Measurements from ENCODE around the gene CAMK2D. TPM values are rescaled to one million over a fixed set of nuclear protein-coding genes. Genes with fewer than 3 reads are reported as not detected.
"Not testable (repeated sequence)": the region's sequence is repeated elsewhere in the genome, so short reads cannot be mapped to it uniquely, and the experiment has no call there.

Gene CAMK2D
- total and polyA plus RNA-seq, 4 experiments from 2014 or later: 15.5 to 36.4 (median 24.0) TPM

- CTCF ChIA-PET (ENCODE audit: partially characterized antibody): interaction anchor here (0.6 to 1.2 kb wide), 2 partner anchors 217 to 324 kb away, joined by 3 read pairs; no protein-coding TSS in a partner anchor
- peak overlapping the region in 2 of 7 donors; percentile 31 to 77 for H3K27ac Mint-ChIP-seq
- Histone ChIP-seq H3K36me3 (ENCODE audit: insufficient read depth, low read length) (no peaks in the 10 kb centered on the region), H3K27ac (ENCODE audit: low read depth, low read length) (no peak overlapping the region), H3K4me1 (ENCODE audit: insufficient read depth, low read length) (peaks cover 8% of the 10 kb centered on the region), H3K9me3 (ENCODE audit: control insufficient read depth in 1 of 2, low read length in 2 of 2) (no peaks in the 10 kb centered on the region), H3K27me3 (ENCODE audit: insufficient read depth, low read length) (no peaks in the 10 kb centered on the region), H3K4me3 (ENCODE audit: low read length in 2 of 2) (no peak overlapping the region)
- DNase-seq: no peak
- H3K36me3 Mint-ChIP-seq: peaks cover 0 to 14% of the 10 kb centered on the region in 2 donors
- H3K27me3 Mint-ChIP-seq: no peaks in the 10 kb centered on the region
- peaks cover 0 to 9% (median 0%) of the 10 kb centered on the region in 8 donors for H3K9me3 Mint-ChIP-seq
- POLR2A ChIA-PET (ENCODE audit: partially characterized antibody): no interaction called here
- intact Hi-C loops (cut with micrococcal nuclease): loop anchor here (5.0 to 10.0 kb wide), 4 partner anchors 197 to 1620 kb away; partner anchors contain the start of gene FAM241A
- no peak overlapping the region for H3K4me3 Mint-ChIP-seq
- H3K4me1 Mint-ChIP-seq: peaks cover 6 to 24% (median 8%) of the 10 kb centered on the region in 4 donors
These were observed 3.3 kb upstream of the CAMK2D start for GRCh38 chr4:113764720-113765264.

- DNase-seq; CTCF ChIA-PET (ENCODE audit: partially characterized antibody); H3K4me3 ChIP-seq (ENCODE audit: low read length in 2 of 2); H3K9me3 Mint-ChIP-seq; H3K9me3 ChIP-seq (ENCODE audit: control insufficient read depth in 1 of 2, low read length in 2 of 2); H3K27me3 Mint-ChIP-seq; POLR2A ChIA-PET (ENCODE audit: partially characterized antibody); H3K36me3 ChIP-seq (ENCODE audit: insufficient read depth, low read length); H3K27me3 ChIP-seq (ENCODE audit: insufficient read depth, low read length); H3K27ac ChIP-seq (ENCODE audit: low read depth, low read length); H3K4me3 Mint-ChIP-seq: not testable (repeated sequence)
- H3K27ac Mint-ChIP-seq: peak overlapping the region in 2 of 7 donors; percentile 8 to 80
- H3K4me1 Mint-ChIP-seq: peaks cover 9 to 32% (median 10%) of the 10 kb centered on the region in 4 donors
- peaks cover 0 to 14% of the 10 kb centered on the region in 2 donors for H3K36me3 Mint-ChIP-seq
- H3K4me1 ChIP-seq (ENCODE audit: insufficient read depth, low read length): peaks cover 16% of the 10 kb centered on the region
- intact Hi-C loops (cut with micrococcal nuclease): loop anchor here (2.0 to 10.0 kb wide), 7 partner anchors 17 to 1619 kb away; partner anchors contain the start of genes FAM241A, LARP7 and ZGRF1
These were observed 2.4 kb upstream of the CAMK2D start for GRCh38 chr4:113763923-113764322.

- Histone ChIP-seq H3K9me3 (ENCODE audit: control insufficient read depth in 1 of 2, low read length in 2 of 2) (no peaks in the 10 kb centered on the region), H3K36me3 (ENCODE audit: insufficient read depth, low read length) (no peaks in the 10 kb centered on the region), H3K4me1 (ENCODE audit: insufficient read depth, low read length) (peaks cover 25% of the 10 kb centered on the region), H3K4me3 (ENCODE audit: low read length in 2 of 2) (peak overlapping the region; percentile 43 to 73), H3K27ac (ENCODE audit: low read depth, low read length) (peak overlapping the region; percentile 92), H3K27me3 (ENCODE audit: insufficient read depth, low read length) (no peaks in the 10 kb centered on the region)
- H3K27ac Mint-ChIP-seq: peak overlapping the region; percentile 91 to 100 (median 99)
- peaks cover 19 to 42% (median 19%) of the 10 kb centered on the region in 4 donors for H3K4me1 Mint-ChIP-seq
- H3K36me3 Mint-ChIP-seq: peaks cover 3 to 19% of the 10 kb centered on the region in 2 donors
- ChIA-PET CTCF (ENCODE audit: partially characterized antibody) (interaction anchor here (1.6 to 1.8 kb wide), 2 partner anchors 10 to 215 kb away, joined by 4 to 5 read pairs; no protein-coding TSS in a partner anchor), POLR2A (ENCODE audit: partially characterized antibody) (interaction anchor here (0.7 to 3.4 kb wide), 7 partner anchors 10 to 216 kb away, joined by 3 to 30 read pairs (median 3); no protein-coding TSS in a partner anchor)
- DNase-seq: no peak
- no peaks in the 10 kb centered on the region for H3K27me3 Mint-ChIP-seq
- H3K4me3 Mint-ChIP-seq: peak overlapping the region; percentile 93 to 97 (median 95)
- H3K9me3 Mint-ChIP-seq: peaks cover 0 to 9% (median 0%) of the 10 kb centered on the region in 8 donors
- intact Hi-C loops (cut with micrococcal nuclease): loop anchor here (2.0 to 10.0 kb wide), 7 partner anchors 18 to 1618 kb away; partner anchors contain the start of genes FAM241A, LARP7 and ZGRF1
These were observed 1.4 kb upstream of the CAMK2D start for GRCh38 chr4:113763029-113763285.

- intact Hi-C loops (cut with micrococcal nuclease): loop anchor here (1.0 to 10.0 kb wide), 11 partner anchors 18 to 1618 kb away; partner anchors contain the start of genes FAM241A, LARP7 and ZGRF1
- ChIA-PET CTCF (ENCODE audit: partially characterized antibody) (interaction anchor here (1.6 to 1.8 kb wide), 2 partner anchors 11 to 215 kb away, joined by 4 to 5 read pairs; no protein-coding TSS in a partner anchor), POLR2A (ENCODE audit: partially characterized antibody) (interaction anchor here (0.6 to 3.4 kb wide), 9 partner anchors 10 to 215 kb away, joined by 3 to 30 read pairs (median 3); no protein-coding TSS in a partner anchor)
- H3K27me3 ChIP-seq (ENCODE audit: insufficient read depth, low read length): no peaks in the 10 kb centered on the region
- Mint-ChIP-seq H3K27me3 (no peaks in the 10 kb centered on the region), H3K27ac (peak overlapping the region; percentile 91 to 100 (median 99)), H3K4me3 (peak overlapping the region; percentile 93 to 97 (median 95)), H3K36me3 (peaks cover 8 to 22% of the 10 kb centered on the region in 2 donors), H3K4me1 (peaks cover 23 to 47% (median 24%) of the 10 kb centered on the region in 4 donors), H3K9me3 (peaks cover 0 to 9% (median 0%) of the 10 kb centered on the region in 8 donors)
- DNase-seq: peak; percentile 96 to 100 (median 99)
- peak overlapping the region; percentile 73 to 87 for H3K4me3 ChIP-seq (ENCODE audit: low read length in 2 of 2)
- no peaks in the 10 kb centered on the region for H3K9me3 ChIP-seq (ENCODE audit: control insufficient read depth in 1 of 2, low read length in 2 of 2)
- H3K27ac ChIP-seq (ENCODE audit: low read depth, low read length): peak overlapping the region; percentile 92
- peaks cover 29% of the 10 kb centered on the region for H3K4me1 ChIP-seq (ENCODE audit: insufficient read depth, low read length)
- no peaks in the 10 kb centered on the region for H3K36me3 ChIP-seq (ENCODE audit: insufficient read depth, low read length)
These were observed 869 bp upstream of the CAMK2D start for GRCh38 chr4:113762186-113763028.

- Mint-ChIP-seq H3K27ac (peak overlapping the region; percentile 91 to 99 (median 95)), H3K27me3 (no peaks in the 10 kb centered on the region), H3K4me1 (peaks cover 25 to 60% (median 28%) of the 10 kb centered on the region in 4 donors), H3K4me3 (peak overlapping the region; percentile 93 to 98 (median 96)), H3K36me3 (peaks cover 9 to 26% of the 10 kb centered on the region in 2 donors), H3K9me3 (peaks cover 0 to 9% (median 0%) of the 10 kb centered on the region in 8 donors)
- peak in 4 of 5 donors; percentile 22 to 62 (median 32) for DNase-seq
- Histone ChIP-seq H3K27ac (ENCODE audit: low read depth, low read length) (peak overlapping the region; percentile 92), H3K4me1 (ENCODE audit: insufficient read depth, low read length) (peaks cover 40% of the 10 kb centered on the region), H3K9me3 (ENCODE audit: control insufficient read depth in 1 of 2, low read length in 2 of 2) (no peaks in the 10 kb centered on the region), H3K4me3 (ENCODE audit: low read length in 2 of 2) (peak overlapping the region; percentile 73 to 87), H3K36me3 (ENCODE audit: insufficient read depth, low read length) (no peaks in the 10 kb centered on the region), H3K27me3 (ENCODE audit: insufficient read depth, low read length) (no peaks in the 10 kb centered on the region)
- ChIA-PET POLR2A (ENCODE audit: partially characterized antibody) (interaction anchor here (0.6 to 3.4 kb wide), 16 partner anchors 9 to 214 kb away, joined by 3 to 30 read pairs (median 4); no protein-coding TSS in a partner anchor), CTCF (ENCODE audit: partially characterized antibody) (interaction anchor here (1.4 to 3.2 kb wide), 4 partner anchors 78 to 213 kb away, joined by 4 to 24 read pairs (median 5); no protein-coding TSS in a partner anchor)
- intact Hi-C loops (cut with micrococcal nuclease): loop anchor here (1.0 to 10.0 kb wide), 6 partner anchors 48 to 1616 kb away; partner anchors contain the start of gene FAM241A
These were observed 531 bp downstream of the CAMK2D start for GRCh38 chr4:113760795-113761619.

- H3K36me3 Mint-ChIP-seq: peaks cover 9 to 28% of the 10 kb centered on the region in 2 donors
- DNase-seq: peak; percentile 18 to 64 (median 34)
- H3K27ac Mint-ChIP-seq: peak overlapping the region; percentile 91 to 99 (median 92)
- ChIA-PET POLR2A (ENCODE audit: partially characterized antibody) (interaction anchor here (0.6 to 3.4 kb wide), 16 partner anchors 10 to 213 kb away, joined by 3 to 30 read pairs (median 4); no protein-coding TSS in a partner anchor), CTCF (ENCODE audit: partially characterized antibody) (interaction anchor here (1.4 to 3.2 kb wide), 4 partner anchors 77 to 212 kb away, joined by 4 to 24 read pairs (median 5); no protein-coding TSS in a partner anchor)
- H3K27me3 Mint-ChIP-seq: no peaks in the 10 kb centered on the region
- Histone ChIP-seq H3K27ac (ENCODE audit: low read depth, low read length) (peak overlapping the region; percentile 92), H3K9me3 (ENCODE audit: control insufficient read depth in 1 of 2, low read length in 2 of 2) (no peaks in the 10 kb centered on the region), H3K4me3 (ENCODE audit: low read length in 2 of 2) (peak overlapping the region; percentile 73 to 87), H3K36me3 (ENCODE audit: insufficient read depth, low read length) (no peaks in the 10 kb centered on the region), H3K27me3 (ENCODE audit: insufficient read depth, low read length) (no peaks in the 10 kb centered on the region), H3K4me1 (ENCODE audit: insufficient read depth, low read length) (peaks cover 48% of the 10 kb centered on the region)
- H3K9me3 Mint-ChIP-seq: peaks cover 0 to 9% (median 0%) of the 10 kb centered on the region in 8 donors
- peak overlapping the region; percentile 93 to 98 (median 96) for H3K4me3 Mint-ChIP-seq
- peaks cover 28 to 68% (median 33%) of the 10 kb centered on the region in 4 donors for H3K4me1 Mint-ChIP-seq
- intact Hi-C loops (cut with micrococcal nuclease): loop anchor here (2.0 to 10.0 kb wide), 5 partner anchors 47 to 1615 kb away; partner anchors contain the start of gene FAM241A
These were observed 1.3 kb downstream of the CAMK2D start for GRCh38 chr4:113760094-113760794.

Measured in CD4-positive, alpha-beta memory T cell (primary cell).